A673 (cell line): ENCODE results near the gene OR56B1.

ENCODE experiments used
- EZH2 ChIP-seq: fragments of 200-600 bp; sonication (generic); IDR thresholded peaks from 2 replicates; pipeline ENCODE4 v1.6.1; 2017; ENCODE audit warnings: borderline replicate concordance, low read depth, mild to moderate bottlenecking, mixed read lengths, antibody characterized with exemption, low read length; ENCODE audit not compliant: poor library complexity, severe bottlenecking
- TF ChIP-seq, protein P1 (sequence below): fragments of 300-800, 200-600 bp; sonication (generic); conservative IDR thresholded peaks from 2 replicates; pipeline ENCODE4 v1.5.1; 2017; ENCODE audit warnings: low read depth, mild to moderate bottlenecking, antibody characterized with exemption, low read length, moderate library complexity, mixed read lengths

DNA sequence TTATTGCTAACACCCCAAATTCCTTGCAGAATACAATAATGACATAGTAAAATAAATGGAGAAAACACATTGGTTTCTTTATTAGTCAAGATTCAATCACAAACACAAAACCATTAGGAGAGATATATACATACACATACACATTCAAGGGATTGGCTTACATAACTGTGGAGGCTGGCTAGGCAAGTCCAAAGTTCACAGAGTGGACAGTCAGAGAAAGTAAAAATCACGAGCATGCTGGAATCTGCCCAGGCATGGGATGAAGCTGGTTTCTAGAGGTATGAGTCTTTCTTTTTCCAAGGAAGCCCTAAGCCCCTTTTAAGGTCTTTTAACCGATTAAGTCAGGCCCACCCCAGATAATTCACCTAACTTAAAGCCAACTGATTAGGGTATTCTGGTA, 13.6 kb upstream of the OR56B1 start:
- TF ChIP-seq, protein P1, sequence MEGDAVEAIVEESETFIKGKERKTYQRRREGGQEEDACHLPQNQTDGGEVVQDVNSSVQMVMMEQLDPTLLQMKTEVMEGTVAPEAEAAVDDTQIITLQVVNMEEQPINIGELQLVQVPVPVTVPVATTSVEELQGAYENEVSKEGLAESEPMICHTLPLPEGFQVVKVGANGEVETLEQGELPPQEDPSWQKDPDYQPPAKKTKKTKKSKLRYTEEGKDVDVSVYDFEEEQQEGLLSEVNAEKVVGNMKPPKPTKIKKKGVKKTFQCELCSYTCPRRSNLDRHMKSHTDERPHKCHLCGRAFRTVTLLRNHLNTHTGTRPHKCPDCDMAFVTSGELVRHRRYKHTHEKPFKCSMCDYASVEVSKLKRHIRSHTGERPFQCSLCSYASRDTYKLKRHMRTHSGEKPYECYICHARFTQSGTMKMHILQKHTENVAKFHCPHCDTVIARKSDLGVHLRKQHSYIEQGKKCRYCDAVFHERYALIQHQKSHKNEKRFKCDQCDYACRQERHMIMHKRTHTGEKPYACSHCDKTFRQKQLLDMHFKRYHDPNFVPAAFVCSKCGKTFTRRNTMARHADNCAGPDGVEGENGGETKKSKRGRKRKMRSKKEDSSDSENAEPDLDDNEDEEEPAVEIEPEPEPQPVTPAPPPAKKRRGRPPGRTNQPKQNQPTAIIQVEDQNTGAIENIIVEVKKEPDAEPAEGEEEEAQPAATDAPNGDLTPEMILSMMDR, result no peak
- no peak for TF ChIP-seq EZH2
